HG03575 (cell line): ENCODE results near the gene METTL21C.

ENCODE experiments used
- ATAC-seq: cut with Tn5 transposase; IDR thresholded peaks from one replicate; pipeline ENCODE4 v1.9.1; 2021; ENCODE audit not compliant: unreplicated experiment, insufficient number of reproducible peaks, low FRiP score; ENCODE audit errors: extremely low read depth

METTL21C gene

DNA sequence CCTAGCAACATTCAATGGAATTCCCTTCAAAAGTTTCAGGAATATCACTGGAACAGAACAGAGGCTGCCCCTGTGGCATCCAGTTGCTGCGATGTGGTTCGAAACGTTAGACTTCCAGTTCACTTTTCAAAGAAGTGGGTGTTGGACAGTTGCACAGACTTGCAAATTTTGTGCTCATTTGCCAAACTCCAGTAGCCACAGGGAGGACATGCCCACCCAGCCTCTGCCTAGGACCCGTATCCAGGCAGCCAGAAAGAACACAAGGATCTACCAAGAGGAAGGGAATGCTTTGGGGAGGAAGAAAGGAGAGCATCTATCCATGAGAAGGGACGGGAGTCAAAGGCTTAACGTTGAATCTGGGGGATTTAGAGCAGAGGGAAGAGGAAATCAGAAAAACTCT, at the start of gene METTL21C:
Gene METTL21C, minus strand, starts transcription at position 108 of the 400 bp plus-strand sequence. CDS start 546 bp downstream, outside the sequence.
- ATAC-seq = no peak

DNA sequence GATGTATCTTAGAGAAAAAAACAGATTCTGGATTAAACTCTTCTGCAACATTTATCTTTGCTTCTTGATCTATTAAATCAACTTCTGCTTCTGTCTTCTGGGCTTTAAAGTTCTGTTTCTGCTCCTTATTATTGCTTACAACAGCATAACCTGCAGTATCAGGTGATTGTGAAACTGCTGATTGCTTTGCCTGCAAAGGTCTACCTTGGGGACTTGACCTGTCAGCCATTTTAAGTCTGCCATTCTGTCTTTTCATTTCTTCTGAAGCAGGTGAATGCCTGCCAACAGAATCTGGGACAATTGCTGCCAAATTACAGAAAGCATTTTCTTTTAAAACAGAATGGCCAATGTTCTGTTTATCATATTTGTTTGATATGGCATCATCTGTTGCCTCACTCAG, 47.7 kb upstream of the METTL21C start:
- no peak for ATAC-seq

DNA sequence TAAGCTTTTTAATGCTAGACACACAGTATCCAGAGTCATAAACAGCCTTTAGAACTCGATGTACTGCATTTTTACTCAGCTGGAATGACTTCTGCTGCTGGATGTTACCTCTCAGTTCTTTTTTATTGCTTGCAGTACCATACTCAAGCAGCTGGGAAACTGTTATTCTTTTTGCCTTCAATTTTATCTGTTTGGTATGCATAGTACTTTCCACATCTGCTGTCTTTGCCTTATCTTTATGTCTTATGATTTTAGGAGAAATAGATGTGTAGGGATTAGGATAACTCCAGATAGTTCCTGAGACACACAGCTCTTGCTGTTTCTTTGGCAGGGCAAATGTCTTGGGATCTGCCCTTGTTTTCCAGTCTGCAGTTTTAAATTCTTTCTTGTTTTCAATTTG, 47.3 kb upstream of the METTL21C start:
- no peak for ATAC-seq

DNA sequence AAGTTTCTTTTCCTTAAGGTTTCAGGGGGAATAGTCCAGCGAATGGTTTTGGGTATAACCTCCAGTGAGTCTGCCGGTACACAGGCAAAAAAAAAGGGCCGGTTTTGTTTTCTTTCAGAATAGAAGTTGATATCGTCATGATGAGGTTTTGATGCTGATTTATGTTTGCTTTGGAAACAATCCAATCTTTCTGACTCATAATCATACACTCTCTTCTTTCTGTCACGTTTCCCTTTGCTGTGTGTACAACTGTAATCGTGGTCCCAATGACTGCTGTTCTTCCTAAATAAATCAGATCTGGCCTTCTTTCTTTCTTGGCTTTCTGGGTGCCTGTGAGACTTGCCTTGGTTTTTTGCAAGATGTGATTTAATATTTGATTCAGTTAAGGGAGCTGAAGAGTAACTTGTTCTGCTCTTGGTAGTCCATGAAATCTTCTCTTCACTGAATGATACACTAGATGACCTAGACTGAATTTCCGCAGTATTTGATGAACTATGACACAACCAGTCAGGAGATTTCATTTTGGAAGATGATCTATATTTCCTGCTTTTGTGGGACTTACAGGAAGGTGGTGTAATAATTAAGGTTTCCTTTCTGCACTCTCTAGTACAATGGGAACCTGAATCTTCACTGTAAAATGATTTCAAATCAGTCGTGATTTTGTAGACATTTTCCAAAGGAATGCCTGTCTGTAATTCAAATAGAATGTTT, 34.9 kb upstream of the METTL21C start:
- no peak for ATAC-seq

DNA sequence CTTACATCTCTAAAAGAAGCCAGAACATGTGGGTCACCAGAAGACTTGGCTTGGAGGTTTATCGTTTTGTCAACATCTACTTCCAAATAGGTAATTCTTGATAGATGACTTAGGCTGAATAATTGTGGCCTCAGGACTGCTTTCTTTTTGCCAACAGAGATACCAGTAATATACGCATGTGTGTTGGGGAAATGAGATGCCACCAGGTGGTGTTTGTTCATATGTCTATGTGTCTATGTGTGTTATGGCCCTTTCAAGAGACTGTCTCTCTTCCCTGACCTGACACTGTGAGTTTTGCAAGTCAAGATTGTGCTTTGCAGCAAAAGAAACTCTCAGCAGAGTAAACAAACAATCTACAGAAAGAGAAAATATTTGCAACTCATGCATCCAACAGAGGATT, 31.6 kb upstream of the METTL21C start:
- ATAC-seq = no peak

DNA sequence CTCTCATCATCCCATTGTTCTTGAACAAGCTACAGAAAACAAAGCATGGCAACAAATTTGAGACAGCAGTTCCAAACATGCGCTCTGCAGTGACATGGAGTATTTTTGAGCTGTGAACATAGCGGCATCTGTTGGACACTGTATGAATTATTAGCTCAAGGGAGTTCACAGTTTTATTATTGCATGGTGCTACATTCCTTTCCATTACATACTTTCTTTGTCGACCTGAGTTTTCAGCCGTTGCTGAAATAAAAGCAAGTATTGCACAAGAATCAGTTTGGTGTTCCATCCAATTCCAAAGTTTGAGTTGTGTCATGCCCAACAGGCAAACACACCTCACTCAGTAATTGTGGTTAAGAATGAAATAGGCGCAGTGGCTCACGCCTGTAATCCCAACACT, 30.1 kb upstream of the METTL21C start:
- ATAC-seq = no peak

DNA sequence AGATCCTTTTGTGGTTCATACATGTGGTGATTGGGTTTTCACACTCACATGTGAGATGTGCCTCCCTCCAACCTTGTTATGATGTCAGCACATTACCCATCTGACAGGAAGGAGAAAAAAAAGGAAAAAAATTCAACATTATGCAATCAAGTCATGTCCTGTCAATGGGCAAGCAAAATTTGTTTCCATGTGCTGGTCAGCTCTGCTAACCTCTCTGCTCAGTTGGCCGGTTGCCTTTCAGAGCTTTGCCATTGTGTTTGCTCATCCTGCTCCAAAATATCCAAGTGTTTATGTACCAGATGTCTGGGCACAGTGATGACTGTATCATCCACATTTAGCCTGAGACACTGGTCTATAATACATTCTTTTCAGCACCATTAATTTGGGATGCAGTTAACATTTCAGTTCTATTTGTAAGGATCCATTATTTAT, 27.0 kb upstream of the METTL21C start:
- no peak for ATAC-seq

DNA sequence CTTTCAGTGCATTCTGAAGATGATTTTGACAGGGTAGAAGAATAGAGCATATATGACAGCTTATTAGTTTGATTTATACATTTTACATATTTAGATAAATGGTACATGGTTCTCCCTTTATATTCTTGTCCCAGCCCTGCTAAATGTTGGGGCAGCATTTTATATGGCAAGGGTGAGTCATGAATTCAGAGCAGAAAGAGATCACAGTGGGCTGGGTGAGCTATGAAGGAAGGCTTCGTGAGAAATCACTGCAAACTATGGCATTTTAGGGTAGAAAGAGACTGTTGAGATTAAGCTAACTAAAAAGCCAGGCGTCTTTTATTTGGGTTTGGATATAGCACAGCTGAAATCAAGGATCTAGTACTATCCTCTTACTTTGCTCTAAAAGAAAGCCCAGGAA, 23.9 kb upstream of the METTL21C start:
- ATAC-seq = no peak

DNA sequence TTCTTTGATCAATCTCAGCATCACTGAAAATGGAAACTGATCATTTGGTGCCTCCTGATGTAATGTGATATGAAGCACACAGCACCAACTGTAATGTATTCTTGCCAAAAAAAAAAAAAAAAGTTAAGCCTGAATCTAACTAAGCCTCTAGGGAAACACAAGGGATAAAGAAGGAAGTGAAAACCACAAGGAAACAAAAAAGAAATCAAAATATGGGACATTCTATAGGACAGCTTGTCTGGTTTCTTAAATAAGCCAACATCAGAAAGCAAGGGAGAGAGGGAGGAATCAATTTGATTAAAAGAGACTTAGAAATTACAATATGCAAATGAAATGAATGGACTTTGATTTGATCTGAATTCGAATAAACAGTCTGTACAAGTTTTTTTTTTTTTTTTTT, 20.6 kb upstream of the METTL21C start:
- no peak for ATAC-seq

DNA sequence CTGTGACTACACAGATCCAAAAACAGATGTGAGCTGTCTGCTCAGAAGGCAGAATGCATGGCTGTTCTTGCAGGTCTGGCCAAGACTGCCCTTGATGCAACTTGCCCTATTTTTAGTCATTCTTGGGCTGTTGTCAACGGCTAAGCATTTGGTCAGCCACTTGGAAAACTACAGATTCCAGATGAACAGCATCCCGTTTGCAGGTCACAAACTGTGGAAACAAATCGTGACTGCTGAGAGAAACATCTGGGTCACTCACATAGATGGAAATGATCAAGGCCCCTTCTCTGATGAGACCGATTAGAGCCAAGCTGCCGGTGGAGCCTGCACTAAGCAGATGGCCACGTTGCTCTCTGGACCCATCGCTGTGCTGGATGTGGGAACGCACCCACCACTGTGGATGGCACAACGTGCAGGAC, 15.4 kb upstream of the METTL21C start:
- no peak for ATAC-seq

DNA sequence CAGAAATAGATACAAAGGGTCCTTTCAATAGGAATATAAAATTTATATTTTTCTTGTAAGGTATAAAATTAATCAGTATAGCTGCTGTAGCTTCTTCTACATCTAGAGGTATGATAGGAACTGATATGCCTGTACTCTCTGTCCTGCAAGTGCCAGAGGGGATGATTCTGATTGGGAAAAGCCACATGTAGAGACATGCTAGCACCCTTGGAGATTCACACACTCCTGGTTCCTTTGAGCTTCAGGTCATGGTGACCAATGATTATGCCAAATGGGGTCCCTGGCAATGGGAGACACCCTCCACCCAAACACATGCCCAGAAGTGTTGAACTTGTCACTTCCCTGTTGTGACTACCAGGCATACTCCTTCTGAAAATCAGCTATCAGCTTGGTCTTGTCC, 14.7 kb upstream of the METTL21C start:
- ATAC-seq = no peak

DNA sequence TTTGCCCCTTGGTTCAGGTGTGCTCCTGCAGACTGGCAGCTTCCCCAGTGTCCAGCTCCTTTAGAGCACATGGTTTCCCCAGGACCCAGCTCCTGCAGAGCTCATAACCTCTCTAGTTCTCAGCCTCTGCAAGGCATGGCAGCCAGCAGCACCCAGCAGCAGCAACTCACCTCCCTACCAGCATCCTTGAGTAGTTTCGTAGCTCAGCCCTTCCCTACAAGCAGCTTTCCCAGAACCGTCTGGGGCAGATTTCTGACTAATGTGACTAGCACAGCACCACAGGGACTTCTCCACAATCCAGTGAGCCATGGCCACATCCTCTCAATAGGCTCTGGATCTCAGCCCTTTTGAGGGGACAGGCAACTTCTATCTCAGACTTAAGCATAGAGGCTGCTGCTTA, 14.1 kb upstream of the METTL21C start:
- no peak for ATAC-seq

DNA sequence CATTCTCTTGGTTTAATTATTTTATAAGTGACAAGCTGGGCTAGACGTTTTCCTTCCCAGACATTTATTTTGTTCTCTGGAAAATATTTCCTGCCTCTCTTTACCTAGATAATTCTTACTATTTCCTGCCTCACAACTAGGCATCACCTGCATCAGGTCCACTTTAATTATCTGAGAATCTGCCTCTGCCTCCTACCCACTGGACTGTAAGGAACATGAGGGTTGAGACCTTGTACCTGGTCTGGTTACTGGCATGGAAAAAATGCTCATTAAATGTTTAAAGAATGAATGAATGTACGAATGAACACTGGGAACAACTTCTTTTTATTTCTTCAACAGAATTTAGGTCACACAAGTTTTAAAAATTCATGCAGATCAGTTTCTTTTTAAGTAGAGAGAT, 13.4 kb upstream of the METTL21C start:
- no peak for ATAC-seq

DNA sequence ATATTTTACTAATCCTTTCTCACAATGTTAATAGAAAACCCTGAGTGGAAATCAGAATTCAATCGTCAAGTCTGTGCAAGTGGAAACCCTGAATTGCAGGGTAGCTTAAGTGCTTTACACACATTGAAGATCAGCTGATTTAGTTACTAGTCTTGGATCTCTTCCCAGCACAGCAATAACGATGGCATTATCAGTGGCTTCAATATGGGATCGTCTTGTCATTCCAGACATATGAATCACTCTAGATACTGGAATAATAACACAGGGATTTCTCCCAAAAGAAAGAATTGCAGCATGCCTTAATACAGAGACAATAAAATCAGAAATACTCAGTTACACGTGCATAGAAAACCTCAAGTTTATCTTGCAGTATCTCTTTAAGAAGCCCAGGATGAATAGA, 12.6 kb upstream of the METTL21C start:
- no peak for ATAC-seq

DNA sequence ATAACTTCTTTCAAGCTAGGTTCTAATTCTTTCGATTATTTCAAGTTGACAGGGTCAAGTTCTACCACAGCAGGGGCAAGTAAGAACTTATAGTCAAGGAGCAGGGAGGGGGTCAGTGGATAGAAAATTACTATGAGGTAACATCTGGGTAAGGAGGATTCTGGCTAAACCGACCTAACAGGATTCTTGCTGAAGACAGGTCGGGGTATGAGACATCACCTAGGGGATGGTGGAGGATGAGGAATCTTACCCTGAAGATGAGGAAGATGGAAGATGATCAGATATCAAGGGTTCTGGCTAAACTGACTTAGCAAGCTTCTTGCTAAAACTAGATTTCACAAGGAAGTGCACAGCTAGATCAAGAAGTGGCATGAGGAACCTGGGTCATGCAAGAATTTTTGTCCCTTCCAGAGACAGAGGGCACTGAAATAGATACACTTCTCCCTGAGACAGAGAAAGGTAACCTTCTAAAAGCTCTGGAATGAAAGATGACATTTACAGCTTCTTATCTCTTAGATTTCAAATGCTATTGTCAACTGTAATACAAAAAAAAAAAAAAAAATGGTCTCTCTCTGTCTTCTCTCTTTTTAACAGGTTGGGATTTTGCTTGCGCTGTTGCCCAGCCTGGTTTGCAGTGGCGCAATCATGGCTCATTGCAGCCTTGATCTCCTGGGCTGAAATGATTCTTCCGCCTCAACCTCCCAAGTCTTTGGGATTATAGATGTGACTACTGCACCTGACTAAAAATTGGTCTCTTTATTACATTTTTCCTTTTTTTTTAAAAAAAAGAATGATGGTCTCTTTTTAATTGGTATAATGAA, 9.6 kb upstream of the METTL21C start:
- no peak for ATAC-seq

DNA sequence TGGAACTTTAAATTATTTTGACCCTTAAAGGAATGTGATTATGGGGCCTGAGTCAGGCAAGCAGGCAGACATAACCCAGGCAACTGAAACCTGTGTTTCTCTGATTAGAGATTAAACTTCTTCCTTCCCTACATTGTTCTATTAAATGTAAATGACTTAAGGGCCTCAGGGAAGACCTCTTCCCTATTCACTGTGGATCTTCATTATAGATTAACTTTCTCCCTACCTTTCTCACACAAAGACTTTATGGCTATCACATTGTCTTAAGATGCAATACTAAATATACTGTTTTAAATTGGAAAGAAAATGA, 8.8 kb upstream of the METTL21C start:
- no peak for ATAC-seq

DNA sequence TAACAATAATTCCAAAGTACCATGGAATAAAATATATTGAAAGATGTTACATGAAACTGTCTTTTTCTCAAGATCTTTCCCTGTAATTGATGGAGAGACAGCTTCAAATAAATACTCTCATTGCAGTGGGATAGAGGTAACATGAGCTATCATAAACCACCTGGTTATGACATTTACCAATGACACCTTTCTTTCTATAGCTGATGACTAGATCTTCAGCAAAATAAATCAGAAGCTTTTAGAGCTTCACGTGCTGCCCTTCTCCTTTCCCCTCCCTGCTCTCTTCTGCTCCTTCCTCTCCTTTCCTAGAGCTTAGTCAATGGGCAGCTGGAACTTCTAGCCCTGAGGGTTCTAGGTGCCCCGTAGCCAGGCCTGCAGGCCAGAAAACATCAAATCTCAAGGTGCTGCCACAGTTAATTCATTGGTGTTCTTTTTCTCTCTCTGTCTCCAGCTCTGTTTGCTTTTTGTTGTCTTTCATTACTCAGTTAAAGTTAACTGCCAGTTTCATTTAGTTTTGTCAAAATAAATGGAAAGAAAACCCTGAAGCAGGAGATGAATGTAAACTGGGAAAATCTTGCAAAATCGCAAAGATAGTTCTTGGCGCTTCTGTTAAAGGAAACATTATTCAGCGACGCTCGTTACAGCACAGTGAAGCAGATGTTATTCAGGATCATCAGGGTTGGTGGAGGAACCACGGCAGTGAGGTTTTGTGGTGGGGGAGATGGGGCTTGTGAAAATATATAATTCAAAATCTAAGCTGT, 8.3 kb upstream of the METTL21C start:
- no peak for ATAC-seq

DNA sequence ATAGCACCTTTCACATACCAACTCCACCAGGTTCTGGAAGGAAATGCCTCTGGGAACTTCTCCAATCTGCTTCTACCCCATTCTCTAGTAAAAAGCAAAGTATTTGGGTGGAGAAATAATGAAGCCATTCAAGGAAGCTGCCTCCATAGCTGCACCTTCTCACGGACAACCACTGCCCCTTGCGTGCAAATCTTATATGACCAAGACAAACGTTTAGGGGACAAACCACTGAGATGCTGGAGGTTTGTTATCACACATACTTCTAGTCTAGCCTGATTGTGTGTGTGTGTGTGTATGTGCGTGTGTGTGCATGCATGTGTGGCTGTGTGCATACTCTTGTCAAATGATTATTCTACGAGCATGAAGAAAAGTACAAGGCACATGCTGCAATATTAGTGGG, 6.5 kb upstream of the METTL21C start:
- no peak for ATAC-seq

DNA sequence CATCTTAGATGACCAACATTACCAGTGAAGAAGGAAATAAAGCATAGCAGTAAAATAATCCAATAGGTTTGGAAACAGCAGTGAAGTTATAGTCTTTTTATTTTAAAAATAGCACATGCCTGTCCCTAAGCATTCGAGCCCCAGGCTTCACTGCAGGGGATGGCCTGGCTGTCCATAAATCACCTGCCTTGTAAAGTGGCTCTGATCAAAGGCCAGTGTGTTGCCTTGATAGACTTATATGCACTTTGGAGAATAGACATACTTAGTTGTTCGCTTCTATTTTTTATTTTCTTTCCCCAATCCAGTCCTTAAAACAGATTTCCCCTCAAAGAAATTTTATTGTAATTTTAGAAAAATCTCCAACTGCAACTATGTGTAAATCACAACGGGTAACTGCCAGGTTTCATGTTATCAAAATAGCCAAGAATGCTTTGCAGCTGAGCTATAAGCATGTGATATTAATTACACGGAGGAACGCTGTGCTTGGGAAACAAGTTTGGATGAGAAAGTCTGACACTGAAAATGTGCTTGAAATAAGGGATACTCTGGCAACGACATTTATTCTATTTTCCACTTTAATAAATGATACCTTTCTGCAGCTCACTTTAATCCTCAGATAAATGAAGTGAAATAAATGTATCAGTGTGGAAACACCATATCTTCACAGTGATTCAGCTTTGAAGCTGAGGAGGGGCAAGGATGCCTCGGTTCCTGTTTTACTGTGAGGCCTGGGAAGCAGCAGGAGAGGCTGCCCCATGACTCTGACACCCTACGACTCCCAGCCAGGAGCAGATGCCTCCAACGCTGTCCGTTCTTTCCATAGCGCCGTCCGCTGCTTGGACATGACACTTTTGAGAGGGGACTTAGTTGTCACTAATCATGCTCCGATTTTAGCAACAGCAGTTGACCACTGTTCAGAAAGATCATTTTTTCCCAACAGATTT, 5.5 kb upstream of the METTL21C start:
- no peak for ATAC-seq
